AG04449 (cell line): Measurements from ENCODE around the gene POTEB.
"Not testable (repeated sequence)": the region's sequence is repeated elsewhere in the genome, so short reads cannot be mapped to it uniquely, and the experiment has no call there.

ENCODE experiments used
- CTCF ChIA-PET: fragments of 350-600 bp; formaldehyde crosslinking; extraction: SDS; loops from one replicate; lab custom pipeline; 2021; ENCODE audit warnings: antibody characterized with exemption; lab: Yijun Ruan, JAX
- POLR2A ChIA-PET: fragments of 400-600, 350-600 bp; formaldehyde crosslinking; extraction: SDS; loops from one replicate; lab custom pipeline; 2020; ENCODE audit warnings: antibody characterized with exemption, inconsistent platforms; lab: Yijun Ruan, JAX
- DNase-seq: peaks from one replicate; pipeline ENCODE4 v3.0.0-alpha.2; 2010; ENCODE audit warnings: low read depth, low spot score
- H3K4me3 ChIP-seq: 2 replicates; pipeline ENCODE4 v1.5.1; 2011; ENCODE audit warnings: low read depth, mild to moderate bottlenecking, control low read depth, low read length

Gene POTEB

GRCh38 chr15:21877635-21878034 is at the start of gene POTEB:
POTEB (minus strand) TSS chr15:21877735; CDS start chr15:21877246, 489 bp downstream.
- POLR2A ChIA-PET, CTCF ChIA-PET, H3K4me3 ChIP-seq, DNase-seq: not testable (repeated sequence)

GRCh38 chr15:21890955-21891354 is 13.4 kb upstream of the POTEB start:
- DNase-seq, CTCF ChIA-PET: not testable (repeated sequence)

DNA sequence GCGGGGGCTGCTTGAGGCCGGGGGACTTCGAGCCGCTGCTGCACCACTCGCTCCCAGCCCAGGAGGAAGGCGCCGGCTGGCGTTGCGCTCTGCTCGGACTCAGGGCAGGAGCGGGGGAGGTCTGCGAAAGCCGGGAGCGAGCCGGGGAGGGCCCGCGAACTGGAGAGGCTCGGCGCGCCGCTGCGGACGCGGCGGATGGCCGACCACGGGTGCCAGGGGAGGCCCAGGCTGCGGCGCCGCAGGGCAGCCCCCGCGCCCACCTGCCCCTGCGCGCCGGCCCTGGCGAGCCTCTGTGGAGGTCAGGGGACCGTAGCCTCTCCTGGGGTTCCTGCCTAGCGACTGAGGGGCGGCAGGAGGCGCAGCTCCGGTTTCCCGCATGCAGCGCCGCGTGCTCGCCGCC is 12.0 kb upstream of the POTEB start:
- CTCF ChIA-PET, H3K4me3 ChIP-seq, DNase-seq, POLR2A ChIA-PET: not testable (repeated sequence)

More at GRCh38 chr15:21890955-21891354, 13.4 kb upstream of the POTEB start:
- POLR2A ChIA-PET, H3K4me3 ChIP-seq: not testable (repeated sequence)

- CTCF ChIA-PET, POLR2A ChIA-PET, H3K4me3 ChIP-seq, DNase-seq: not testable (repeated sequence)
Measured at GRCh38 chr15:21838831-21839230, 38.7 kb downstream of the POTEB start.
